Endodermal cell (in vitro differentiated cells): ENCODE results near the gene PRUNE2. TPM values are rescaled to one million over a fixed set of nuclear protein-coding genes. Genes with fewer than 3 reads are reported as not detected.

Experiments
- DNase-seq: peaks from one replicate; pipeline ENCODE4 v3.0.0-alpha.2; 2017
- H3K27ac ChIP-seq: 2 replicates; pipeline ENCODE4 v1.5.1; 2013; ENCODE audit warnings: mild to moderate bottlenecking, low read depth, low read length, moderate library complexity
- H3K27me3 ChIP-seq: 2 replicates; pipeline ENCODE4 v1.6.1; 2013; ENCODE audit warnings: mild to moderate bottlenecking, low read length, moderate library complexity; ENCODE audit not compliant: insufficient read depth, control insufficient read depth, poor library complexity, severe bottlenecking
- H3K36me3 ChIP-seq: 2 replicates; pipeline ENCODE4 v1.7.0; 2013; ENCODE audit warnings: mild to moderate bottlenecking, low read length, moderate library complexity; ENCODE audit not compliant: control insufficient read depth, insufficient read depth
- H3K4me1 ChIP-seq: one replicate; pipeline ENCODE4 v1.7.0; 2013; ENCODE audit warnings: low read length; ENCODE audit not compliant: control insufficient read depth, insufficient read depth
- H3K4me3 ChIP-seq: 2 replicates; pipeline ENCODE4 v1.5.1; 2013; ENCODE audit warnings: mild to moderate bottlenecking, low read length, moderate library complexity
- H3K9ac ChIP-seq: 2 replicates; pipeline ENCODE4 v1.6.1; 2013; ENCODE audit warnings: mild to moderate bottlenecking, low read length, moderate library complexity; ENCODE audit not compliant: poor library complexity, severe bottlenecking; ENCODE audit errors: extremely low read depth
- H3K9me3 ChIP-seq: 2 replicates; pipeline ENCODE4 v1.6.1; 2013; ENCODE audit warnings: mild to moderate bottlenecking, low read length, moderate library complexity; ENCODE audit not compliant: control insufficient read depth
- H3K27ac Mint-ChIP-seq: 2 replicates; pipeline ENCODE4 v1.8.0; 2020; ENCODE audit warnings: mixed read lengths
- H3K27me3 Mint-ChIP-seq: 2 replicates; pipeline ENCODE4 v1.8.0; 2021; ENCODE audit warnings: mild to moderate bottlenecking, mixed read lengths; ENCODE audit not compliant: insufficient read depth
- H3K36me3 Mint-ChIP-seq: 2 replicates; pipeline ENCODE4 v1.8.0; 2020; ENCODE audit warnings: low read depth, mixed read lengths
- H3K4me1 Mint-ChIP-seq: 2 replicates; pipeline ENCODE4 v1.8.0; 2020; ENCODE audit warnings: mixed read lengths
- H3K4me3 Mint-ChIP-seq: 2 replicates; pipeline ENCODE4 v1.8.0; 2020; ENCODE audit warnings: mild to moderate bottlenecking, moderate library complexity, mixed read lengths
- H3K9me3 Mint-ChIP-seq: 2 replicates; pipeline ENCODE4 v1.8.0; 2020; ENCODE audit warnings: mild to moderate bottlenecking, mixed read lengths
- WGBS, 2 experiments: methylation state at CpG; one replicate each; pipeline versions ENCODE4 v1.1.5 to v1.1.7; 2013; ENCODE audit warnings: missing lambda C conversion rate in 2 of 2, mixed read lengths in 1 of 2; ENCODE audit not compliant: insufficient coverage in 1 of 2, insufficient read length in 1 of 2; 5-methylcytosine and 5-hydroxymethylcytosine counted together
- total RNA-seq, 2 donors: library from RNA; stranded (reverse); fragmentation: NEBNext Ultra II Directional in 1 of 2; extraction: Animal tissue kit (Norgen Biotek cat#: 25700) in 1 of 2; gene quantifications; 2 replicates in 1 of 2; 3 replicates in 1 of 2; pipeline ENCODE4 v1.2.1, GENCODE V29; 2021
- TF ChIP-seq, protein P1 (sequence below): fragments of 200-600 bp; sonication (generic); conservative IDR thresholded peaks from 2 replicates; pipeline ENCODE4 v1.5.0; 2021; ENCODE audit warnings: antibody characterized with exemption, mild to moderate bottlenecking

PRUNE2 gene
- total RNA-seq, 2 donors from 2014 or later, result 4.1 to 6.8 TPM

DNA sequence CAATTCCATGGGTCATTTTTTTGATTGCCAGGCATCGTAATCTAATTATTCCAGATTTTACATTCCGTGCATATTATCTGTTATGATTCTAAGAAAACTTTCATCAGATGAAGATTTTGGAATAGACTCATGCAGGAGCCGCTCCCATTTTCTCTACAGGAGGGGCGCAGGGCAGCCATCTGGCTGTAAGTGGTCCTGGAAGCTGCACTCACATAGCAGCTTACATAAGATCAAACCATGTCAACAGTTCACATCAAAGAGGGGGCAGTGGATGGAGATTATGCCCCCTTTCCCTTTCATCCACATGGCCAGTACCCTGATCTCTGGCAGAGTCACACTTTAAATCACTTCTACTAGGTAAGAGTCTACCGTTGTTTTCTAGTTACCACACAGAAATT is 214.9 kb downstream of the PRUNE2 start:
- H3K36me3 Mint-ChIP-seq, result no peaks in the 10 kb centered on the region
- Histone ChIP-seq H3K9me3 (no peaks in the 10 kb centered on the region), H3K27ac (no peak overlapping the region), H3K4me3 (no peak overlapping the region), H3K4me1 (no peaks in the 10 kb centered on the region), H3K27me3 (peaks cover 4% of the 10 kb centered on the region), H3K9ac (no peak overlapping the region), H3K36me3 (no peaks in the 10 kb centered on the region)
- H3K4me1 Mint-ChIP-seq, result peaks cover 18% of the 10 kb centered on the region
- no peak overlapping the region for H3K4me3 Mint-ChIP-seq
- peaks cover 28% of the 10 kb centered on the region for H3K27me3 Mint-ChIP-seq
- H3K27ac Mint-ChIP-seq, result no peak overlapping the region
- TF ChIP-seq, protein P1, sequence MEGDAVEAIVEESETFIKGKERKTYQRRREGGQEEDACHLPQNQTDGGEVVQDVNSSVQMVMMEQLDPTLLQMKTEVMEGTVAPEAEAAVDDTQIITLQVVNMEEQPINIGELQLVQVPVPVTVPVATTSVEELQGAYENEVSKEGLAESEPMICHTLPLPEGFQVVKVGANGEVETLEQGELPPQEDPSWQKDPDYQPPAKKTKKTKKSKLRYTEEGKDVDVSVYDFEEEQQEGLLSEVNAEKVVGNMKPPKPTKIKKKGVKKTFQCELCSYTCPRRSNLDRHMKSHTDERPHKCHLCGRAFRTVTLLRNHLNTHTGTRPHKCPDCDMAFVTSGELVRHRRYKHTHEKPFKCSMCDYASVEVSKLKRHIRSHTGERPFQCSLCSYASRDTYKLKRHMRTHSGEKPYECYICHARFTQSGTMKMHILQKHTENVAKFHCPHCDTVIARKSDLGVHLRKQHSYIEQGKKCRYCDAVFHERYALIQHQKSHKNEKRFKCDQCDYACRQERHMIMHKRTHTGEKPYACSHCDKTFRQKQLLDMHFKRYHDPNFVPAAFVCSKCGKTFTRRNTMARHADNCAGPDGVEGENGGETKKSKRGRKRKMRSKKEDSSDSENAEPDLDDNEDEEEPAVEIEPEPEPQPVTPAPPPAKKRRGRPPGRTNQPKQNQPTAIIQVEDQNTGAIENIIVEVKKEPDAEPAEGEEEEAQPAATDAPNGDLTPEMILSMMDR, result no peak
- DNase-seq, result no peak
- no peaks in the 10 kb centered on the region for H3K9me3 Mint-ChIP-seq
- WGBS, 2 experiments, result 86 to 100% methylated on average over 1 to 5 of the region's 5 CpGs

DNA sequence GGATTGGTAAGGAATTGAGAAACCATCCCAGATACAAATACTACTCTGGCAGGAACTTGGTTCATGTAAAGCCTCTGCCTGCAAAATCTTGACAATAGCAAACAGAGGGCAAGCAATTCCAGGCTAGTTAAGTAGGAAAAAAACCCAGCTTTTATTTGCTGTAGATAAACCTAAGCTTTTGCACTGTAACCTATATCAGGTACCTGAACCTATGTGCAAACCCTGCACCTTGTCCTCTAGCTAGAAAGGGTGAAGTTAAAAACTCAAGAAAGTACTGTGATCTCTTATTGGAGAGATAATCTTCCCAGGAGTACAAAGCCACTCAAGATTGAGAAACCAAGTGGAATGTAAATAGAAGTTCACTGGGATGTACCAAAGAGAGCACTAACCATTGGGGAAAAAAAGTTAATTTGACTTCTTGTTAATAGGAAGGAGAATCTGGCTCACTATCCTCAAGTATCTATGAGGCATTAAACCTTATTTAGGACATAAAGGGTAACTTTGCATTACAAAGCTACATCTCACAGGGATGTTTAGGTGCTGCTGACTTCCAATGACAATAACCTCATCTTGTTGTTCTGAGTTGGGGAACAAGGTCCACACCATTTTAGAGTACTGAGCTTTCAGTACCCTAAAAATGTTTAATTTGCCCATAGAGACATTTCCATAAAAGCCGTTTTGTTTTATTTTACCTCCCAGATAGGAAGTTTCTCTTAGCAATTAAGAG is 215.5 kb downstream of the PRUNE2 start:
- H3K4me3 Mint-ChIP-seq, result no peak overlapping the region
- no peaks in the 10 kb centered on the region for H3K36me3 ChIP-seq
- no peaks in the 10 kb centered on the region for H3K9me3 Mint-ChIP-seq

DNA sequence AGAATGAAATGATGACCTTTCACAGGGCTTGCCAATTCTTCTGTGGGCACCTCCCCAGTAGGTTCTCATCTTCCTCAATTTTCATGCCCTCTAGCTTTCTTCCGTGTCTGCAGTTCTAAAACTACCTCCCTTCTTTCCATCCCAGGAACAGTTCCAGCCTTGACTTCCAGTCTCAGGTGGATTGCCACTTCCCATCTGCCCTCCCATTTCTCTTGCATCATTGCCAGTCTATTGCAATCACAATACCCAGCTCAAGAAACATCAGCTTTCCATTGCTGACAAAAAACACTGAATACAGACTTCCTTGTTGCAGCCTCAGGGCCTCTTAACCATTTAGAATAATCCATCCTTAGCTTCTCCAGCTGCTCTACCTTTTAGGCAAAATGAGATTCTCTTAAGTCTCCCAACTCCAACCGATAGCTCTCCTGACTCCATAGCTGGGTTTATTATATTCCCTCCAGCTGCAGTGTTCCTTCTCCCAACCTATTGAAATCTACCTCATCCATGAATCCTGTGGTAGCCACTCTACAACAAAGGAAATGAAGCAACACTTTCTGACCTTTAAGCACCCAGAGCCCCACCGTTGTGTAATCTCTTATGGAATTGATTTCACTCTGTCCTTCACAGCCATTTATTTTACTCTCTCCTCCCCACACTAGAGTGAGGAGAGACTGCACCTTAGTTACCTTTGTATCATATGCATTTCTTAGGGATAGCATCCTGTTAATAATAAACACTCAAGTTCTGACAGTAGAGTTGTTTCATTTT is 217.3 kb downstream of the PRUNE2 start:
- Histone ChIP-seq H3K4me3 (no peak overlapping the region), H3K9ac (no peak overlapping the region), H3K4me1 (no peaks in the 10 kb centered on the region), H3K36me3 (no peaks in the 10 kb centered on the region), H3K27ac (no peak overlapping the region), H3K9me3 (no peaks in the 10 kb centered on the region), H3K27me3 (peaks cover 4% of the 10 kb centered on the region)
- no peaks in the 10 kb centered on the region for H3K36me3 Mint-ChIP-seq
- H3K27ac Mint-ChIP-seq, result no peak overlapping the region
- DNase-seq, result no peak
- peaks cover 23% of the 10 kb centered on the region for H3K4me1 Mint-ChIP-seq
- H3K27me3 Mint-ChIP-seq, result peaks cover 28% of the 10 kb centered on the region
- WGBS, 2 experiments, result 89 to 93% methylated on average over 3 of the region's 3 CpGs
- no peaks in the 10 kb centered on the region for H3K9me3 Mint-ChIP-seq
- TF ChIP-seq, protein P1, result no peak
- no peak overlapping the region for H3K4me3 Mint-ChIP-seq

More for the DNA sequence above, 215.5 kb downstream of the PRUNE2 start:
- no peak for DNase-seq
- no peaks in the 10 kb centered on the region for H3K9me3 ChIP-seq
- 80 to 86% methylated on average over 1 of the region's 1 CpG for WGBS, 2 experiments
- Mint-ChIP-seq H3K27me3 (peaks cover 28% of the 10 kb centered on the region), H3K27ac (no peak overlapping the region), H3K4me1 (peaks cover 18% of the 10 kb centered on the region), H3K36me3 (no peaks in the 10 kb centered on the region)
- H3K27ac ChIP-seq, result no peak overlapping the region
- TF ChIP-seq, protein P1, result no peak
- H3K4me1 ChIP-seq, result no peaks in the 10 kb centered on the region
- peaks cover 4% of the 10 kb centered on the region for H3K27me3 ChIP-seq
- H3K9ac ChIP-seq, result no peak overlapping the region
- no peak overlapping the region for H3K4me3 ChIP-seq
